Neural progenitor cell (in vitro differentiated cells): Measurements from ENCODE around the gene TRHDE. TPM values are rescaled to one million over a fixed set of nuclear protein-coding genes. Genes with fewer than 3 reads are reported as not detected.
A peak's percentile ranks its signal among the peaks of the same experiment; 100 is the strongest.

Source experiments
- DNase-seq: peaks from one replicate; pipeline ENCODE4 v3.0.0-alpha.2; 2016; ENCODE audit warnings: low spot score
- H2AFZ ChIP-seq: fragments of 200-600 bp; sonication (generic); replicated peaks from 2 replicates; pipeline ENCODE4 v1.6.1; 2016; ENCODE audit warnings: antibody characterized with exemption
- H3F3A ChIP-seq: fragments of 200-600 bp; sonication (generic); 2 replicates; pipeline ENCODE4 v1.6.1; 2016; ENCODE audit warnings: antibody characterized with exemption, low read depth
- H3K27ac ChIP-seq: fragments of 200-600 bp; sonication (generic); 2 replicates; pipeline ENCODE4 v1.5.1; 2016; ENCODE audit warnings: mild to moderate bottlenecking
- H3K27me3 ChIP-seq: fragments of 200-600 bp; sonication (generic); 2 replicates; pipeline ENCODE4 v1.6.1; 2016; ENCODE audit warnings: mild to moderate bottlenecking, moderate library complexity
- H3K36me3 ChIP-seq: fragments of 200-600 bp; sonication (generic); 2 replicates; pipeline ENCODE4 v1.5.1; 2016
- H3K4me1 ChIP-seq: fragments of 200-600 bp; sonication (generic); 2 replicates; pipeline ENCODE4 v1.6.1; 2016; ENCODE audit warnings: mixed run types
- H3K4me2 ChIP-seq: fragments of 200-600 bp; sonication (generic); 2 replicates; pipeline ENCODE4 v1.6.1; 2016
- H3K4me3 ChIP-seq: fragments of 200-600 bp; sonication (generic); 2 replicates; pipeline ENCODE4 v1.5.1; 2016
- H3K79me2 ChIP-seq: fragments of 200-600 bp; sonication (generic); 2 replicates; pipeline ENCODE4 v1.6.1; 2016; ENCODE audit warnings: low read depth
- H3K9ac ChIP-seq: fragments of 200-600 bp; sonication (generic); 2 replicates; pipeline ENCODE4 v1.6.1; 2016
- H3K9me3 ChIP-seq: fragments of 200-600 bp; sonication (generic); 2 replicates; pipeline ENCODE4 v1.5.1; 2016; ENCODE audit warnings: low read depth
- H4K20me1 ChIP-seq: fragments of 200-600 bp; sonication (generic); 2 replicates; pipeline ENCODE4 v1.6.1; 2016; ENCODE audit warnings: low read depth
- H3K27ac Mint-ChIP-seq: 3 replicates; pipeline ENCODE4 v1.8.0; 2021; ENCODE audit warnings: mixed read lengths
- H3K27me3 Mint-ChIP-seq: 2 replicates; pipeline ENCODE4 v1.8.0; 2022; ENCODE audit warnings: low read depth, mild to moderate bottlenecking, inconsistent platforms, moderate library complexity, mixed read lengths; ENCODE audit not compliant: insufficient read depth
- H3K36me3 Mint-ChIP-seq: 3 replicates; pipeline ENCODE4 v1.8.0; 2021; ENCODE audit warnings: mixed read lengths
- H3K4me1 Mint-ChIP-seq: 3 replicates; pipeline ENCODE4 v1.8.0; 2021; ENCODE audit warnings: mixed read lengths
- H3K4me3 Mint-ChIP-seq: 3 replicates; pipeline ENCODE4 v1.8.0; 2021; ENCODE audit warnings: mild to moderate bottlenecking, moderate library complexity, mixed read lengths
- H3K9me3 Mint-ChIP-seq: 3 replicates; pipeline ENCODE4 v1.8.0; 2020; ENCODE audit warnings: mixed read lengths
- EZH2 ChIP-seq: fragments of 200-600 bp; sonication (generic); IDR thresholded peaks from 2 replicates; pipeline ENCODE4 v1.6.1; 2017; ENCODE audit warnings: antibody characterized with exemption, mild to moderate bottlenecking, moderate library complexity
- EZH2phosphoT487 ChIP-seq: fragments of 200-600 bp; sonication (generic); IDR thresholded peaks from 2 replicates; pipeline ENCODE4 v1.6.1; 2017; ENCODE audit warnings: antibody characterized with exemption
- total RNA-seq: library from RNA; depleted of rRNA; stranded (reverse); fragments of >200 nt; gene quantifications from 2 replicates; pipeline ENCODE4 v1.2.3, GENCODE V29; 2015; ENCODE audit warnings: low replicate concordance
- TF ChIP-seq, protein P1 (sequence below): fragments of 200-600 bp; sonication (generic); IDR thresholded peaks from 2 replicates; pipeline ENCODE4 v1.5.1; 2017; ENCODE audit warnings: antibody characterized with exemption, mild to moderate bottlenecking

Gene TRHDE
- total RNA-seq, 1 donor from 2014 or later: 4.5 TPM

DNA sequence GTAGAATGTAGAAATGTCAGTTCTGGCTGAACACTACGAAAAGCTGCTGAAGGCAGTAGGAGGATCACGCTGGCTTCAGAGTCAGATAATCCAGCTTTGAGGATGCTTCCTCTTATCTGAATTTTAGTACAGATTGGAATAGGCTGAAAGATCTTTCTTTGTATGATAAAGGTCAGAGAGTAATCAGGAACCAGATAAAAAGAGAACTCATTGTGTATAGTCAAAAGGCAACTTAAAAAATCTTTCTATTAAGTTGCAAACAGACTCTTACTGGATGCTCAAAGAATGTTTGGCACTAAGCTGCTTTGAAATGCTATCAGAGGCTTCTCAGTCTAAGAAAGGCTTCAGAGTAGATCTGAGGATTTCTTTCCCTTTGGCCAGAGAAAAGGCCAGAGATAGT, 21.8 kb upstream of the TRHDE start:
- no peaks in the 10 kb centered on the region for H3K27me3 ChIP-seq
- Mint-ChIP-seq H3K36me3 (no peaks in the 10 kb centered on the region), H3K4me3 (no peak overlapping the region), H3K27me3 (no peaks in the 10 kb centered on the region), H3K4me1 (no peaks in the 10 kb centered on the region), H3K9me3 (peaks cover 4% of the 10 kb centered on the region), H3K27ac (no peak overlapping the region)
- no peak overlapping the region for H3K4me3 ChIP-seq
- peak; percentile 35 for DNase-seq
- H3K4me1 ChIP-seq: no peaks in the 10 kb centered on the region
- H3K4me2 ChIP-seq: no peak overlapping the region
- TF ChIP-seq EZH2: no peak
- TF ChIP-seq EZH2phosphoT487: no peak
- TF ChIP-seq, protein P1, sequence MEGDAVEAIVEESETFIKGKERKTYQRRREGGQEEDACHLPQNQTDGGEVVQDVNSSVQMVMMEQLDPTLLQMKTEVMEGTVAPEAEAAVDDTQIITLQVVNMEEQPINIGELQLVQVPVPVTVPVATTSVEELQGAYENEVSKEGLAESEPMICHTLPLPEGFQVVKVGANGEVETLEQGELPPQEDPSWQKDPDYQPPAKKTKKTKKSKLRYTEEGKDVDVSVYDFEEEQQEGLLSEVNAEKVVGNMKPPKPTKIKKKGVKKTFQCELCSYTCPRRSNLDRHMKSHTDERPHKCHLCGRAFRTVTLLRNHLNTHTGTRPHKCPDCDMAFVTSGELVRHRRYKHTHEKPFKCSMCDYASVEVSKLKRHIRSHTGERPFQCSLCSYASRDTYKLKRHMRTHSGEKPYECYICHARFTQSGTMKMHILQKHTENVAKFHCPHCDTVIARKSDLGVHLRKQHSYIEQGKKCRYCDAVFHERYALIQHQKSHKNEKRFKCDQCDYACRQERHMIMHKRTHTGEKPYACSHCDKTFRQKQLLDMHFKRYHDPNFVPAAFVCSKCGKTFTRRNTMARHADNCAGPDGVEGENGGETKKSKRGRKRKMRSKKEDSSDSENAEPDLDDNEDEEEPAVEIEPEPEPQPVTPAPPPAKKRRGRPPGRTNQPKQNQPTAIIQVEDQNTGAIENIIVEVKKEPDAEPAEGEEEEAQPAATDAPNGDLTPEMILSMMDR: no peak
- H3K9ac ChIP-seq: no peak overlapping the region
- H3K79me2 ChIP-seq: no peaks in the 10 kb centered on the region
- no peak overlapping the region for H2AFZ ChIP-seq
- H4K20me1 ChIP-seq: no peaks in the 10 kb centered on the region
- H3F3A ChIP-seq: no peaks in the 10 kb centered on the region
- no peaks in the 10 kb centered on the region for H3K36me3 ChIP-seq
- no peaks in the 10 kb centered on the region for H3K9me3 ChIP-seq
- no peak overlapping the region for H3K27ac ChIP-seq

DNA sequence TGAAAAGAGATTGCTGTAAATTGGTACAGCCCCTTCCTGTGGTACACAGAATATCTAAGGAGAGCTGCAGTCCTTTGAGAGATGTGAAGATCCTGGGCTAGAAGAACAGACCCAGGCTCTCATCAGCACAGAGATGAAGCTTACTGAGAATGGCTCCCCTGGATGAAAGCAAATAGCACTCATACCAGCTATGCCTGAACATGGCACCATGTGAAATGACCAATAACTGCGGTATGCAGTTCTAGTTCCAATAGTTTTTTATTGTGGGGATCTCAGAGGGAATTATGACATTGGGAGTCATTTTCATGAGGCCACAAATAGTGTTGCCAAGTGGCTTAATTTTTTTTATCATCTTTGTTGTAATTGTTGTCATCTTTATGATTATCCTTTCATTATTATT, 15.4 kb upstream of the TRHDE start:
- no peak overlapping the region for H3K4me2 ChIP-seq
- no peaks in the 10 kb centered on the region for H3K4me1 ChIP-seq
- no peaks in the 10 kb centered on the region for H3F3A ChIP-seq
- no peaks in the 10 kb centered on the region for H3K36me3 ChIP-seq
- DNase-seq: no peak
- no peak overlapping the region for H3K27ac ChIP-seq
- no peak overlapping the region for H3K27ac Mint-ChIP-seq
- H3K9ac ChIP-seq: no peak overlapping the region
- no peaks in the 10 kb centered on the region for H3K9me3 ChIP-seq
- no peaks in the 10 kb centered on the region for H3K79me2 ChIP-seq
- H3K4me1 Mint-ChIP-seq: no peaks in the 10 kb centered on the region
- TF ChIP-seq EZH2 (no peak), EZH2phosphoT487 (no peak)
- H3K27me3 ChIP-seq: no peaks in the 10 kb centered on the region
- H4K20me1 ChIP-seq: no peaks in the 10 kb centered on the region
- H3K4me3 Mint-ChIP-seq: no peak overlapping the region
- H3K36me3 Mint-ChIP-seq: no peaks in the 10 kb centered on the region
- no peak overlapping the region for H2AFZ ChIP-seq
- H3K9me3 Mint-ChIP-seq: no peaks in the 10 kb centered on the region
- H3K4me3 ChIP-seq: no peak overlapping the region
- peaks cover 2% of the 10 kb centered on the region for H3K27me3 Mint-ChIP-seq

DNA sequence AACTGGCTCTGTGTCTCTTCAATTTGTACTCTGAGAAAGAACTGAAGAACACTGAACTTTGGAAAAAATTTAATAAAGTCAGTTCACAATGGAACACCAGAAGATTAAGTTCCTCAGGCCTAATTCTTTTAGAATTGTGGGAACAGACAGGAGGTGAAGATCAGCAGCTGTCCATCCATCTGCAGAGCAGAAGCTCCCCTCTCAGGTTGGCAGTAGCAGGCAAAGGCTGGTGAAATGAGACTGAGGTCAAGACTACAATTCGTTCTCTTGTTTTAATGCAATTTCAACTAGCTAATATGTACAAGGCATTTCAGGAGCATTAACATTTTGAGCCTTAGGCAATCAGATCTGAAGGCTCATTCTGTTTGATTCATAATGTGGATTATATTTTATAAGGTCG, 10.3 kb upstream of the TRHDE start:
- Histone ChIP-seq H3K4me2 (no peak overlapping the region), H3K4me1 (no peaks in the 10 kb centered on the region), H4K20me1 (no peaks in the 10 kb centered on the region), H3K36me3 (no peaks in the 10 kb centered on the region), H3K9me3 (no peaks in the 10 kb centered on the region), H3F3A (no peaks in the 10 kb centered on the region), H3K9ac (no peak overlapping the region), H3K27me3 (no peaks in the 10 kb centered on the region), H3K4me3 (no peak overlapping the region), H3K27ac (no peak overlapping the region), H2AFZ (no peak overlapping the region), H3K79me2 (no peaks in the 10 kb centered on the region)
- no peak for DNase-seq
- H3K9me3 Mint-ChIP-seq: no peaks in the 10 kb centered on the region
- H3K27ac Mint-ChIP-seq: no peak overlapping the region
- TF ChIP-seq, protein P1: no peak
- TF ChIP-seq EZH2: no peak
- no peak for TF ChIP-seq EZH2phosphoT487
- no peaks in the 10 kb centered on the region for H3K4me1 Mint-ChIP-seq
- H3K36me3 Mint-ChIP-seq: no peaks in the 10 kb centered on the region
- H3K4me3 Mint-ChIP-seq: no peak overlapping the region
- H3K27me3 Mint-ChIP-seq: peaks cover 2% of the 10 kb centered on the region

DNA sequence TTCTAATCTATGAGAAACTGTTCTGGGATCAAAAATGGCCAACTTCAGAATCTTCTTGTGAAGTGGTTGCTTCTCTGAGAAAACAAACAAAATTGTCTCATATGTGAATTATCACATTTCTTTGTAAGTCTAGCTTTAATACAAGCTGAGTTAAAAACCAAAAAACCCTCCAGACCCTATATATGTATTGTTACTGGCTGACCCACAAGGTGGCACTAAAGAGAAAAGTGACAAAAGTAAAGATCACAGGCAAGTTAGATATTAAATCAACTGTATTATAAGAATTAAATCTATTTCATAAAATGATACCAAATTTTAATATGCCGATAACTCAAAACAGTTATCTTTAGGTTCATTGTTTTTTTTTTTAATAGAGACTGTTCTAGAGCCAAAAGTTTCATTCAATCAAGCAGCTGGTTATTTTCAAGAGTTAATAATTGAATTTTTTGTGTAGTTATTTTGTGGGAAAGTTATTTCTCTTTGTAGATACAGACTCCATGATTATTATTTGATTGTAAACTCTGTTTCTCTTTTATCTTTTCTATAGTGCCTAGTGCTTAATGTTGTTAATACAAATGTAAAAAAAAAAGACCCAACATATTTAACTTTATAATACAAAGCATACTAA, 7.5 kb upstream of the TRHDE start:
- H3K27me3 ChIP-seq: no peaks in the 10 kb centered on the region

More for the DNA sequence above, 7.5 kb upstream of the TRHDE start:
- Histone ChIP-seq H3F3A (no peaks in the 10 kb centered on the region), H3K4me1 (peaks cover 6% of the 10 kb centered on the region), H2AFZ (no peak overlapping the region), H3K79me2 (no peaks in the 10 kb centered on the region), H3K9ac (no peak overlapping the region), H3K27ac (no peak overlapping the region), H3K4me2 (no peak overlapping the region), H4K20me1 (no peaks in the 10 kb centered on the region), H3K4me3 (no peak overlapping the region), H3K36me3 (no peaks in the 10 kb centered on the region), H3K9me3 (no peaks in the 10 kb centered on the region)
- H3K27me3 Mint-ChIP-seq: no peaks in the 10 kb centered on the region
- H3K4me3 Mint-ChIP-seq: no peak overlapping the region
- H3K27ac Mint-ChIP-seq: no peak overlapping the region
- H3K9me3 Mint-ChIP-seq: no peaks in the 10 kb centered on the region
- H3K4me1 Mint-ChIP-seq: peaks cover 2% of the 10 kb centered on the region
- DNase-seq: peak; percentile 22
- TF ChIP-seq, protein P1: peak; percentile 65
- TF ChIP-seq EZH2phosphoT487: no peak
- H3K36me3 Mint-ChIP-seq: no peaks in the 10 kb centered on the region
